Osteoblast (primary cell): ENCODE results near the gene GUCA2B. TPM values are rescaled to one million over a fixed set of nuclear protein-coding genes. Genes with fewer than 3 reads are reported as not detected.
A peak's percentile ranks its signal among the peaks of the same experiment; 100 is the strongest.

ENCODE experiments used
- DNase-seq: peaks from one replicate; pipeline ENCODE4 v3.0.0; 2011; ENCODE audit warnings: low spot score, mixed read lengths; ENCODE audit not compliant: insufficient read length; ENCODE audit errors: missing footprints
- H2AFZ ChIP-seq: 2 replicates; pipeline ENCODE4 v1.6.0; 2011; ENCODE audit warnings: mild to moderate bottlenecking, low read length
- H3K27ac ChIP-seq: 2 replicates; pipeline ENCODE4 v1.5.1; 2011; ENCODE audit warnings: mild to moderate bottlenecking, low read depth, low read length, moderate library complexity
- H3K27me3 ChIP-seq: 2 replicates; pipeline ENCODE4 v1.6.0; 2012; ENCODE audit warnings: mild to moderate bottlenecking, control low read depth, inconsistent platforms, low read length, moderate library complexity; ENCODE audit not compliant: insufficient read depth
- H3K36me3 ChIP-seq: 2 replicates; pipeline ENCODE4 v1.5.1; 2011; ENCODE audit warnings: mild to moderate bottlenecking, low read length, control low read depth, moderate library complexity; ENCODE audit not compliant: insufficient read depth
- H3K4me1 ChIP-seq: 2 replicates; pipeline ENCODE4 v1.5.1; 2011; ENCODE audit warnings: mild to moderate bottlenecking, low read length, control low read depth, moderate library complexity; ENCODE audit not compliant: insufficient read depth
- H3K4me2 ChIP-seq: 2 replicates; pipeline ENCODE4 v1.6.0; 2011; ENCODE audit warnings: mild to moderate bottlenecking, low read length; ENCODE audit not compliant: insufficient read depth
- H3K4me3 ChIP-seq: fragments of 200-600 bp; sonication (generic); 3 replicates; pipeline ENCODE4 v1.5.1; 2012; ENCODE audit warnings: mild to moderate bottlenecking, low read length, inconsistent platforms; ENCODE audit not compliant: insufficient read depth
- H3K79me2 ChIP-seq: 2 replicates; pipeline ENCODE4 v1.6.0; 2012; ENCODE audit warnings: mild to moderate bottlenecking, low read length, control low read depth, inconsistent platforms; ENCODE audit not compliant: insufficient read depth
- H3K9me3 ChIP-seq: 2 replicates; pipeline ENCODE4 v1.5.1; 2011; ENCODE audit warnings: low read depth, low read length, control low read depth
- H4K20me1 ChIP-seq: 2 replicates; pipeline ENCODE4 v1.6.0; 2012; ENCODE audit warnings: mild to moderate bottlenecking, low read length, control low read depth; ENCODE audit not compliant: insufficient read depth
- total RNA-seq: library from RNA; depleted of rRNA; stranded (reverse); fragments of >200 nt; gene quantifications from 2 replicates; pipeline ENCODE4 v1.2.3, GENCODE V29; 2012
- TF ChIP-seq, protein P1 (sequence below): IDR thresholded peaks from 2 replicates; pipeline ENCODE4 v1.5.1; 2011; ENCODE audit warnings: mild to moderate bottlenecking, low read depth, low read length, moderate library complexity; ENCODE audit errors: extremely low read depth

The GUCA2B gene
- total RNA-seq, 1 donor, result not detected

DNA sequence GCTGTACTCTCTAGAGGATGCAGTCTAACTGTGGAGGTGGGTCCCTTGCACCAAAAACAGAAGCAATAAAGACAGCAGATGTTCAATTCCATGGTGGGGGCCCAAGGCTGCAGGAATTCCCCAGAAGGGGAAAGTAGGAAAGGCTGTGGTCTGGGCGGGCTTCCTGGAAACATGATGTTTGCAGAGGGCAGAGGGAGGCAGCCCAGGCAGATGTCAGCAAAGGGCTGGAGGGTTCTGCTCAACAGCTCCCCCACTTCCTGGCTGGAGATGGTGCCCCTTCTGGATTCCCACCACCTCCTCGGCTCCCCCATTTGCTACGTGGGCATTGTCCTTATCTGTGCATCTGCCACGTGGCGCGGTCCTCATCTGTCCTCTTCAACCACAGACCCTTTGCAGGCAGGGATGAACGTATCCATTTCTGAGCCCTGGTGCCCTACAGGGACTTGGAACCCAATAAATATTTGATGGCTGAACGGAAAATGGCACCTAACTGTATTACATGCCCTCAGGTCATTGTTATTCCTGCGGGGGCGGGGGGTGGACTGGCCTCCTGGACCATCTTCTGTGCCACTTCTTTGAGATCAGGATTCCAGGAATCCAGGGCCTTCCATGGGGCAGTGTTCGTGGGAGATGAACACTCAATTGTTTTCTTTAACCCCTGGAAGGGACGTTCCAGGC is 8.4 kb upstream of the GUCA2B start:
- DNase-seq, result peak; percentile 25
- Histone ChIP-seq H3K79me2 (no peaks in the 10 kb centered on the region), H3K4me3 (no peak overlapping the region)

DNA sequence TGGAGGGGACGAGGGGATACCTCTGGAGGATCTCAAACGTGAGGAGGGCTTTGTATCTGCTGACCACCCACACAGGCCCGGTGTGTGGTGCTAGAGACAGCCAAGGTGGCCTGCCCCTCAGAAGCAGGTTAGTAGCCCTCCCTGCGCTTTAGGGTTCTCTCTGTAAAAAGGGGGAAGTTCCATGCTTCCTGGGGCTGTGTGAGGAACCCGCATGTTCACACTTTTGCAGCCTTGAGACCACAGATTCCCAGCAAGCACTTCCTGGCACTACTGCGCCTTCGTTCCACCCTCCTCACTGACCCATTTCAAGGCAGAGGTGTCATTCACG is 7.9 kb upstream of the GUCA2B start:
- TF ChIP-seq, protein P1, sequence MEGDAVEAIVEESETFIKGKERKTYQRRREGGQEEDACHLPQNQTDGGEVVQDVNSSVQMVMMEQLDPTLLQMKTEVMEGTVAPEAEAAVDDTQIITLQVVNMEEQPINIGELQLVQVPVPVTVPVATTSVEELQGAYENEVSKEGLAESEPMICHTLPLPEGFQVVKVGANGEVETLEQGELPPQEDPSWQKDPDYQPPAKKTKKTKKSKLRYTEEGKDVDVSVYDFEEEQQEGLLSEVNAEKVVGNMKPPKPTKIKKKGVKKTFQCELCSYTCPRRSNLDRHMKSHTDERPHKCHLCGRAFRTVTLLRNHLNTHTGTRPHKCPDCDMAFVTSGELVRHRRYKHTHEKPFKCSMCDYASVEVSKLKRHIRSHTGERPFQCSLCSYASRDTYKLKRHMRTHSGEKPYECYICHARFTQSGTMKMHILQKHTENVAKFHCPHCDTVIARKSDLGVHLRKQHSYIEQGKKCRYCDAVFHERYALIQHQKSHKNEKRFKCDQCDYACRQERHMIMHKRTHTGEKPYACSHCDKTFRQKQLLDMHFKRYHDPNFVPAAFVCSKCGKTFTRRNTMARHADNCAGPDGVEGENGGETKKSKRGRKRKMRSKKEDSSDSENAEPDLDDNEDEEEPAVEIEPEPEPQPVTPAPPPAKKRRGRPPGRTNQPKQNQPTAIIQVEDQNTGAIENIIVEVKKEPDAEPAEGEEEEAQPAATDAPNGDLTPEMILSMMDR, result no peak
- H3K79me2 ChIP-seq, result no peaks in the 10 kb centered on the region
- no peak overlapping the region for H3K4me3 ChIP-seq
- H4K20me1 ChIP-seq, result no peaks in the 10 kb centered on the region
- H3K4me2 ChIP-seq, result no peak overlapping the region
- no peaks in the 10 kb centered on the region for H3K36me3 ChIP-seq
- DNase-seq, result no peak
- H3K27me3 ChIP-seq, result peaks cover 46% of the 10 kb centered on the region
- no peak overlapping the region for H2AFZ ChIP-seq
- H3K9me3 ChIP-seq, result no peaks in the 10 kb centered on the region
- no peak overlapping the region for H3K27ac ChIP-seq
- H3K4me1 ChIP-seq, result no peaks in the 10 kb centered on the region

More for the DNA sequence above, 8.4 kb upstream of the GUCA2B start:
- TF ChIP-seq, protein P1, result no peak
- Histone ChIP-seq H3K27me3 (peaks cover 46% of the 10 kb centered on the region), H4K20me1 (no peaks in the 10 kb centered on the region), H3K9me3 (no peaks in the 10 kb centered on the region), H3K4me1 (no peaks in the 10 kb centered on the region), H3K36me3 (no peaks in the 10 kb centered on the region), H3K4me2 (no peak overlapping the region), H3K27ac (no peak overlapping the region), H2AFZ (no peak overlapping the region)

DNA sequence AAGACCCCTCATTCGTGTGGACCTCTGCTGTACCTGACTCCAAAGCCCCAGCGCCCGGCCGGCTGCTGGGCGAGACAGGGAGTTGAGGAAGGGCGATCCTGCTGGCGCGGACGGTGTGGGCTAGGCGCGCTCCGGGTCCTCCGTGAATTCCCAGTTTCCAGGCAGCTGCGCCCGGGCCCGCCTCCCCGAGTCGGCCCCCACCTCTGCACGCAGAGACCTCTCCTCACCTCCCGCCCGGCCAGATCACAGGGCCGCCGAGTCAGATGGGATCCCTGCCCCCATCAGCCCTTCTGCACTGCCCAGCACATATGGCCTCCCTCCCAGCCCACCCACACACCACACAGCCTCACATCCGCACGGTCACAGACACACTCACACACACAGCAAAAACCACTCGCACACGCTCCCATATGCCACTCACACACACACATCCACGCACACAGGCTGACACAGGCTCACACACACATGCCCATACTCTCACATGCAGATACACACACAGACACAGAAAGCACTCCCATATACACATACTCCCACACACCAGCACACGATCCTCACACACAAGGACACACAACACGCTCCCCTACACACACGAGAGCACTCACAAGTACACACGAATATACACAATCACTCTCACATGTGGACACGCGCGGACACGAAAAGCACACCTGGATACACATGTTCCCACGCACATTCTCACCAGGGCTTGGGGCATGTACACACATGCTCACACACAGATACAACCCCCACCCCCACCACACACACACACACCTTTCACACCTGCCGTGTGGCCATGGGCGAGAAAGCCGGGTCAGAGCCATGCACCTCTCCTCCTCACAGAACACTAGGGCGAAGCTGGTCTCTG is 7.2 kb upstream of the GUCA2B start:
- no peak overlapping the region for H3K4me3 ChIP-seq
- H2AFZ ChIP-seq, result no peak overlapping the region
- H3K79me2 ChIP-seq, result no peaks in the 10 kb centered on the region
- H3K4me2 ChIP-seq, result no peak overlapping the region
- no peak overlapping the region for H3K27ac ChIP-seq
- peak; percentile 47 for DNase-seq
- H3K9me3 ChIP-seq, result no peaks in the 10 kb centered on the region
- no peaks in the 10 kb centered on the region for H3K4me1 ChIP-seq
- peaks cover 45% of the 10 kb centered on the region for H3K27me3 ChIP-seq
- no peaks in the 10 kb centered on the region for H4K20me1 ChIP-seq
- TF ChIP-seq, protein P1, result no peak
- no peaks in the 10 kb centered on the region for H3K36me3 ChIP-seq

DNA sequence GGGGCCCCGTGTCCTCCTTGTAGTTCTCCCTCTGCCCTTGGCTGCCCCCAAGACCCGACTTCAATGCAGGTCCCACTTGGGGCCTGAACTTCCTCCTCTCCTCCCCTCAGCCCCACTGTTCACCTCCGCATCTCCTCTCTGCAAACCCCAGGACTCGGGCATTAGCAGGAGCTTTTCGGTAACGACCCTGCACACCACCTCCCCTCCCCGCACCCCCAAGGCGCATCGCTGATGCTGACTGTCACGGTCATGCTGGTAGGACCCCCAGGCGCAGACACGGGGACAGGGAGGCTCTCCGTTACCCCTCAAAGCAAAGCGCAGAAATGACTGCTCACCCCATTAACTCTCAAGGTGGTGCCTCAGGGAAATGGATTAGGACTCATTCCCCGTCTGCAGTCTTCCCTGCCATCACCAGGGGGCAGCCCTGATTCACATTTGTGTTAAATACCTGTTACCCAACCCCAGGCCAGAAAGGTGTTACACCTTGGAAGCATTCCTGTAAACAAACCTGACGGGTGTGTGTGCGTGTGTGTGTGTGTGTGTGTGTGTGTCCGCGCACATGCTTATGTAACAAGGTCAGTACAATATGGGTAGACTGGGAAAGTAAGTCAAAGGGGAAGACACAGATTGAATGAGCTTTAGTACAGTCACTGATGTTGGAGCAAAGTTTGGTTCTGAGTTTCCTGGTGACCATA is 6.4 kb upstream of the GUCA2B start:
- H3K4me3 ChIP-seq, result no peak overlapping the region
- no peaks in the 10 kb centered on the region for H4K20me1 ChIP-seq
- H2AFZ ChIP-seq, result no peak overlapping the region
- H3K27ac ChIP-seq, result no peak overlapping the region
- TF ChIP-seq, protein P1, result peak; percentile 91
- H3K9me3 ChIP-seq, result no peaks in the 10 kb centered on the region
- peak; percentile 95 for DNase-seq
- H3K36me3 ChIP-seq, result no peaks in the 10 kb centered on the region
- H3K27me3 ChIP-seq, result peaks cover 43% of the 10 kb centered on the region
- H3K79me2 ChIP-seq, result no peaks in the 10 kb centered on the region
- H3K4me2 ChIP-seq, result no peak overlapping the region
- H3K4me1 ChIP-seq, result no peaks in the 10 kb centered on the region
